ENCODE results near the gene DPY19L1. TPM values are rescaled to one million over a fixed set of nuclear protein-coding genes. Genes with fewer than 3 reads are reported as not detected.

The DPY19L1 gene
- total and polyA plus RNA-seq, 3 donors from 2014 or later = 40.2 to 63.8 (median 53.4) TPM

GRCh38 chr7:35024298-35024697 lies 13.0 kb downstream of the DPY19L1 start:
- intact Hi-C loops (cut with DNase I; ENCODE audit: low total_unique reads) = no loop called here
- DNase-seq = no peak
- TF ChIP-seq POLR2A (IDR thresholded peaks at IDR 0.05) = no peak
- TF ChIP-seq, protein P1, sequence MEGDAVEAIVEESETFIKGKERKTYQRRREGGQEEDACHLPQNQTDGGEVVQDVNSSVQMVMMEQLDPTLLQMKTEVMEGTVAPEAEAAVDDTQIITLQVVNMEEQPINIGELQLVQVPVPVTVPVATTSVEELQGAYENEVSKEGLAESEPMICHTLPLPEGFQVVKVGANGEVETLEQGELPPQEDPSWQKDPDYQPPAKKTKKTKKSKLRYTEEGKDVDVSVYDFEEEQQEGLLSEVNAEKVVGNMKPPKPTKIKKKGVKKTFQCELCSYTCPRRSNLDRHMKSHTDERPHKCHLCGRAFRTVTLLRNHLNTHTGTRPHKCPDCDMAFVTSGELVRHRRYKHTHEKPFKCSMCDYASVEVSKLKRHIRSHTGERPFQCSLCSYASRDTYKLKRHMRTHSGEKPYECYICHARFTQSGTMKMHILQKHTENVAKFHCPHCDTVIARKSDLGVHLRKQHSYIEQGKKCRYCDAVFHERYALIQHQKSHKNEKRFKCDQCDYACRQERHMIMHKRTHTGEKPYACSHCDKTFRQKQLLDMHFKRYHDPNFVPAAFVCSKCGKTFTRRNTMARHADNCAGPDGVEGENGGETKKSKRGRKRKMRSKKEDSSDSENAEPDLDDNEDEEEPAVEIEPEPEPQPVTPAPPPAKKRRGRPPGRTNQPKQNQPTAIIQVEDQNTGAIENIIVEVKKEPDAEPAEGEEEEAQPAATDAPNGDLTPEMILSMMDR (IDR thresholded peaks at IDR 0.05) = no peak
- Histone ChIP-seq H3K27ac (no peak overlapping the region), H3K4me3 (no peak overlapping the region), H3K9me3 (no peaks in the 10 kb centered on the region), H3K4me1 (no peaks in the 10 kb centered on the region), H3K27me3 (no peaks in the 10 kb centered on the region), H3K36me3 (ENCODE audit: low read depth, missing control alignments) (no peaks in the 10 kb centered on the region)
- 91% methylated on average over 3 of the region's 3 CpGs for WGBS, 2 donors

DNA sequence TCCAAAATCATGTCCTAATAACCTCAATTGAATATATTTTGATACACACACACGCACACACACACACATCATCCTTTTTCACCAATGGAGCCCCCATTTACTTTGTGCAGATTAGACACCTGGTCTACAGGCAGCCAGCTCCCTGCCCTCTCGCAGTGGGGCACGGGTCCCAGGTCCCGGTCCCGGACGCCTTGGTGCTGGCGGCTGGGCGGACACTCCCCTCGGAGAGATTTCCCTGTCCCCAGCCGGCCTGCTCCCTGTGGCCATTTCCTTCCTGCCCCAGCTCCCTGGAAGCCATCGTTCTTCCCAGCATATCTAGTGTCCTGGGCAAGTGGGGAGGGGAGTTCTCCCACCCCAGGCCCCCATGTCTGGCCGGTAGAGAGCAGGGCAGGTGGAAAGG lies 14.6 kb downstream of the DPY19L1 start:
- Histone ChIP-seq H3K4me3 (no peak overlapping the region), H3K27me3 (no peaks in the 10 kb centered on the region), H3K9me3 (no peaks in the 10 kb centered on the region), H3K4me1 (no peaks in the 10 kb centered on the region), H3K36me3 (ENCODE audit: low read depth, missing control alignments) (no peaks in the 10 kb centered on the region), H3K27ac (no peak overlapping the region)
- no peak for DNase-seq
- TF ChIP-seq POLR2A (IDR thresholded peaks at IDR 0.05) = no peak
- TF ChIP-seq, protein P1 (IDR thresholded peaks at IDR 0.05) = no peak
- 98% methylated on average over 12 of the region's 12 CpGs for WGBS, 2 donors
- intact Hi-C loops (cut with DNase I; ENCODE audit: low total_unique reads) = no loop called here

- no peaks in the 10 kb centered on the region for H3K9me3 ChIP-seq
- no peak overlapping the region for H3K27ac ChIP-seq
- H3K4me1 ChIP-seq = no peaks in the 10 kb centered on the region
- no peak for DNase-seq
- H3K4me3 ChIP-seq = no peak overlapping the region
- TF ChIP-seq, protein P1 (IDR thresholded peaks at IDR 0.05) = no peak
- TF ChIP-seq POLR2A (IDR thresholded peaks at IDR 0.05) = no peak
- no peaks in the 10 kb centered on the region for H3K36me3 ChIP-seq (ENCODE audit: low read depth, missing control alignments)
- no peaks in the 10 kb centered on the region for H3K27me3 ChIP-seq
- intact Hi-C loops (cut with DNase I; ENCODE audit: low total_unique reads) = no loop called here
Observed at GRCh38 chr7:35021445-35021844, 15.8 kb downstream of the DPY19L1 start.

GRCh38 chr7:35019801-35020200 lies 17.5 kb downstream of the DPY19L1 start:
- intact Hi-C loops (cut with DNase I; ENCODE audit: low total_unique reads) = no loop called here
- Histone ChIP-seq H3K9me3 (no peaks in the 10 kb centered on the region), H3K4me1 (no peaks in the 10 kb centered on the region), H3K27ac (no peak overlapping the region), H3K36me3 (ENCODE audit: low read depth, missing control alignments) (no peaks in the 10 kb centered on the region), H3K27me3 (no peaks in the 10 kb centered on the region), H3K4me3 (no peak overlapping the region)
- 80 to 88% methylated on average over 3 of the region's 3 CpGs for WGBS, 2 donors
- DNase-seq = no peak
- no peak for TF ChIP-seq POLR2A (IDR thresholded peaks at IDR 0.05)
- TF ChIP-seq, protein P1 (IDR thresholded peaks at IDR 0.05) = no peak

DNA sequence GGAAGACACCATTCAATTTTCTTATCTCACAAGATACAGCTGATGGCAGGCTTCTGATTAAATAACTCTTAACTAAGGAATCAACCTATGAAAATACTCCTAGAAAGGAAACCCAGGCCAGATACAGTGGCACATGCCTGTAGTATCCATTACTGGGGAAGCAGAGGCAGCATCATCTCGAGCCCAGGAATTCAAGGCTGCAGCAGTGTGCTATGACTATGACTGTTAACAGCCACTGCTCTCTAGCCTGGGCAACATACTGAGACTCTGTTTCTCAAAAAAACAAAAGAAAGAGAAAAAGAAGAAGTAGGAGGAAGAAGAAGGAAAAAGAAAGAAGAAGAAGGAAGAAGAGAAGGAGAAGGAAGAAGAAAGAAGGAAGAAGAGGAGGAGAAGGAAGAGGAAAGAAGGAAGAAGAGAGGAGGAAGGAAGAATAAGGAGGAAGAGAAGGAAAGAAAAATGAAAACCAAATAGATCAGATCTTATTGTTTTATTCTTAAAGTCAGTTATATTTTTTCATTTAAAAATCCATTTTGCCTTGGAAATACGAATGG lies 18.0 kb downstream of the DPY19L1 start:
- Histone ChIP-seq H3K27me3 (no peaks in the 10 kb centered on the region), H3K36me3 (ENCODE audit: low read depth, missing control alignments) (no peaks in the 10 kb centered on the region), H3K4me1 (no peaks in the 10 kb centered on the region), H3K4me3 (no peak overlapping the region), H3K27ac (no peak overlapping the region), H3K9me3 (no peaks in the 10 kb centered on the region)
- no peak for DNase-seq
- WGBS, 2 donors = 80 to 86% methylated on average over 2 of the region's 2 CpGs
- no peak for TF ChIP-seq POLR2A (IDR thresholded peaks at IDR 0.05)
- TF ChIP-seq, protein P1 (IDR thresholded peaks at IDR 0.05) = no peak
- intact Hi-C loops (cut with DNase I; ENCODE audit: low total_unique reads) = no loop called here
